Kidney capillary endothelial cell (primary cell): Measurements from ENCODE around the gene KLHL8.

ENCODE experiments used
- DNase-seq: peaks from one replicate; pipeline ENCODE4 v3.0.0-alpha.2; 2018; ENCODE audit warnings: low spot score

The KLHL8 gene

GRCh38 chr4:87121341-87122065 lies 98.9 kb downstream of the KLHL8 start:
- DNase-seq, result no peak

- no peak for DNase-seq
Observed at GRCh38 chr4:87120411-87121162, 99.8 kb downstream of the KLHL8 start.

GRCh38 chr4:87120010-87120409 lies 100.4 kb downstream of the KLHL8 start:
- DNase-seq, result no peak

GRCh38 chr4:87118826-87119225 lies 101.6 kb downstream of the KLHL8 start:
- peak; percentile 9 for DNase-seq

GRCh38 chr4:87118421-87118820 lies 102.0 kb downstream of the KLHL8 start:
- DNase-seq, result no peak

GRCh38 chr4:87117732-87118075 lies 102.7 kb downstream of the KLHL8 start:
- DNase-seq, result no peak

- DNase-seq, result no peak
Observed at GRCh38 chr4:87117051-87117731, 103.2 kb downstream of the KLHL8 start.

GRCh38 chr4:87116231-87116630 lies 104.2 kb downstream of the KLHL8 start:
- DNase-seq, result no peak

GRCh38 chr4:87114245-87115062 lies 106.0 kb downstream of the KLHL8 start:
- no peak for DNase-seq

GRCh38 chr4:87112063-87112462 lies 108.4 kb downstream of the KLHL8 start:
- DNase-seq, result no peak
